Osteoblast (primary cell): Measurements from ENCODE around the gene STUM. TPM values are rescaled to one million over a fixed set of nuclear protein-coding genes. Genes with fewer than 3 reads are reported as not detected.
A peak's percentile ranks its signal among the peaks of the same experiment; 100 is the strongest.
"Not testable (repeated sequence)": the region's sequence is repeated elsewhere in the genome, so short reads cannot be mapped to it uniquely, and the experiment has no call there.

Experiments
- DNase-seq: peaks from one replicate; pipeline ENCODE4 v3.0.0; 2011; ENCODE audit warnings: low spot score, mixed read lengths; ENCODE audit not compliant: insufficient read length; ENCODE audit errors: missing footprints
- H2AFZ ChIP-seq: 2 replicates; pipeline ENCODE4 v1.6.0; 2011; ENCODE audit warnings: mild to moderate bottlenecking, low read length
- H3K27ac ChIP-seq: 2 replicates; pipeline ENCODE4 v1.5.1; 2011; ENCODE audit warnings: mild to moderate bottlenecking, low read depth, low read length, moderate library complexity
- H3K27me3 ChIP-seq: 2 replicates; pipeline ENCODE4 v1.6.0; 2012; ENCODE audit warnings: mild to moderate bottlenecking, control low read depth, inconsistent platforms, low read length, moderate library complexity; ENCODE audit not compliant: insufficient read depth
- H3K36me3 ChIP-seq: 2 replicates; pipeline ENCODE4 v1.5.1; 2011; ENCODE audit warnings: mild to moderate bottlenecking, low read length, control low read depth, moderate library complexity; ENCODE audit not compliant: insufficient read depth
- H3K4me1 ChIP-seq: 2 replicates; pipeline ENCODE4 v1.5.1; 2011; ENCODE audit warnings: mild to moderate bottlenecking, low read length, control low read depth, moderate library complexity; ENCODE audit not compliant: insufficient read depth
- H3K4me2 ChIP-seq: 2 replicates; pipeline ENCODE4 v1.6.0; 2011; ENCODE audit warnings: mild to moderate bottlenecking, low read length; ENCODE audit not compliant: insufficient read depth
- H3K4me3 ChIP-seq: fragments of 200-600 bp; sonication (generic); 3 replicates; pipeline ENCODE4 v1.5.1; 2012; ENCODE audit warnings: mild to moderate bottlenecking, low read length, inconsistent platforms; ENCODE audit not compliant: insufficient read depth
- H3K79me2 ChIP-seq: 2 replicates; pipeline ENCODE4 v1.6.0; 2012; ENCODE audit warnings: mild to moderate bottlenecking, low read length, control low read depth, inconsistent platforms; ENCODE audit not compliant: insufficient read depth
- H3K9me3 ChIP-seq: 2 replicates; pipeline ENCODE4 v1.5.1; 2011; ENCODE audit warnings: low read depth, low read length, control low read depth
- H4K20me1 ChIP-seq: 2 replicates; pipeline ENCODE4 v1.6.0; 2012; ENCODE audit warnings: mild to moderate bottlenecking, low read length, control low read depth; ENCODE audit not compliant: insufficient read depth
- total RNA-seq: library from RNA; depleted of rRNA; stranded (reverse); fragments of >200 nt; gene quantifications from 2 replicates; pipeline ENCODE4 v1.2.3, GENCODE V29; 2012
- TF ChIP-seq, protein P1 (sequence below): IDR thresholded peaks from 2 replicates; pipeline ENCODE4 v1.5.1; 2011; ENCODE audit warnings: mild to moderate bottlenecking, low read depth, low read length, moderate library complexity; ENCODE audit errors: extremely low read depth

The STUM gene
- total RNA-seq, 1 donor, result under 0.01 TPM

DNA sequence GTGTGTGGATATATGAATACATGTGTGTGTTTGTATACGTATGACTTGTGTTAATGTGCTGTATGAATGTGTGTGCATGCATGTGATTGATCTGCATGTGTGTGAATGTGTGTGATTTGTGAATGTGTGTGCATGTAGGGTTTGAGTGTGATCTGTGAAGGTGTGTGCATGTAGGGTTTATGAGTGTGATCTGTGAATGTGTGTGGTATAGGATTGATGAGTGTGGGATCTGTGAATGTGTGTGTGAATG lies 88.2 kb downstream of the STUM start:
- Histone ChIP-seq H3K9me3 (no peaks in the 10 kb centered on the region), H3K27ac (no peak overlapping the region), H3K27me3 (peaks cover 3% of the 10 kb centered on the region), H3K36me3 (no peaks in the 10 kb centered on the region), H2AFZ (no peak overlapping the region), H3K4me1 (no peaks in the 10 kb centered on the region), H3K4me2 (no peak overlapping the region), H3K79me2 (no peaks in the 10 kb centered on the region), H4K20me1 (no peaks in the 10 kb centered on the region), H3K4me3 (no peak overlapping the region)
- DNase-seq, result no peak
- TF ChIP-seq, protein P1, sequence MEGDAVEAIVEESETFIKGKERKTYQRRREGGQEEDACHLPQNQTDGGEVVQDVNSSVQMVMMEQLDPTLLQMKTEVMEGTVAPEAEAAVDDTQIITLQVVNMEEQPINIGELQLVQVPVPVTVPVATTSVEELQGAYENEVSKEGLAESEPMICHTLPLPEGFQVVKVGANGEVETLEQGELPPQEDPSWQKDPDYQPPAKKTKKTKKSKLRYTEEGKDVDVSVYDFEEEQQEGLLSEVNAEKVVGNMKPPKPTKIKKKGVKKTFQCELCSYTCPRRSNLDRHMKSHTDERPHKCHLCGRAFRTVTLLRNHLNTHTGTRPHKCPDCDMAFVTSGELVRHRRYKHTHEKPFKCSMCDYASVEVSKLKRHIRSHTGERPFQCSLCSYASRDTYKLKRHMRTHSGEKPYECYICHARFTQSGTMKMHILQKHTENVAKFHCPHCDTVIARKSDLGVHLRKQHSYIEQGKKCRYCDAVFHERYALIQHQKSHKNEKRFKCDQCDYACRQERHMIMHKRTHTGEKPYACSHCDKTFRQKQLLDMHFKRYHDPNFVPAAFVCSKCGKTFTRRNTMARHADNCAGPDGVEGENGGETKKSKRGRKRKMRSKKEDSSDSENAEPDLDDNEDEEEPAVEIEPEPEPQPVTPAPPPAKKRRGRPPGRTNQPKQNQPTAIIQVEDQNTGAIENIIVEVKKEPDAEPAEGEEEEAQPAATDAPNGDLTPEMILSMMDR, result no peak

DNA sequence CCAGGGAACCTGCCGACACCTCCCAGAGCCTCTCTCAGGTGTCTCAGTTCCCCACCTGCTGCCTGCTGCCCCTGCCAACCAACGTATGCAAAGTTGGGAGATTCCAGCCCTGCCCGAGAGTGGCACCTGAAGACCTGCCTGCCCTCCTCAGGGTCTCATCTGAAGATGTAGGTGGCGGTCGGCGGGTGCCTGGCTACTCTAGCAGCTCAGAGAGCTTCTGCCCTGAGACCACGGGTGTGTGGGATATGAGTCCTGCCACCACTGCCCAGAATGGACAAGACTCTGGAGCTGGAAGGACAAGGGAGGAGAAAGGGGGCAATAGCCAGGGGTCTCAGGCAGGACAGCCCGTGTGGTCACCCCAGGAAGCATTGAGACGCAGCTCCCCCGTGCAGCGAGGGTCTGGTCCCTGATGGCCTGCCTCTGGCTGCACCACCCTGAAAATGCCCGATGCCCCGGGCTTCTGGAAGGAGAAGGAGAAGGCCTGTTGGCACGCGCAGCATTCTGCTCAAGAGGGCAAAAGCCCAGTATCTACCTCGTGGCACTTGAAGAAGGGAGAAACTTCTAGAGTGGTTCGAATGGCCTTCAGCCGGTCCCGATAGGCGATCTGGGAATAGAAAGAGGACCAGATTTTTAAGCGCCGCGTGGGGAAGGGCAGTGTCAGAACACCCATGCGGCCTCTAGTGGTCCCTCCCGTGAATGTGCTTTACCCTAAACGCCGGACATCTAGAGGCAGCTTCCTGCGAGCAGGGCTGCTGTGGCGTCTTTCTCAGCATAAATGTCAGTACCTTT lies 88.8 kb downstream of the STUM start:
- Histone ChIP-seq H3K27me3 (no peaks in the 10 kb centered on the region), H3K9me3 (no peaks in the 10 kb centered on the region), H3K4me1 (no peaks in the 10 kb centered on the region), H3K4me2 (no peak overlapping the region), H3K27ac (no peak overlapping the region), H3K4me3 (no peak overlapping the region), H2AFZ (peak overlapping the region; percentile 7), H3K79me2 (no peaks in the 10 kb centered on the region), H4K20me1 (no peaks in the 10 kb centered on the region), H3K36me3 (no peaks in the 10 kb centered on the region)
- TF ChIP-seq, protein P1, result peak; percentile 54
- peak; percentile 87 for DNase-seq

DNA sequence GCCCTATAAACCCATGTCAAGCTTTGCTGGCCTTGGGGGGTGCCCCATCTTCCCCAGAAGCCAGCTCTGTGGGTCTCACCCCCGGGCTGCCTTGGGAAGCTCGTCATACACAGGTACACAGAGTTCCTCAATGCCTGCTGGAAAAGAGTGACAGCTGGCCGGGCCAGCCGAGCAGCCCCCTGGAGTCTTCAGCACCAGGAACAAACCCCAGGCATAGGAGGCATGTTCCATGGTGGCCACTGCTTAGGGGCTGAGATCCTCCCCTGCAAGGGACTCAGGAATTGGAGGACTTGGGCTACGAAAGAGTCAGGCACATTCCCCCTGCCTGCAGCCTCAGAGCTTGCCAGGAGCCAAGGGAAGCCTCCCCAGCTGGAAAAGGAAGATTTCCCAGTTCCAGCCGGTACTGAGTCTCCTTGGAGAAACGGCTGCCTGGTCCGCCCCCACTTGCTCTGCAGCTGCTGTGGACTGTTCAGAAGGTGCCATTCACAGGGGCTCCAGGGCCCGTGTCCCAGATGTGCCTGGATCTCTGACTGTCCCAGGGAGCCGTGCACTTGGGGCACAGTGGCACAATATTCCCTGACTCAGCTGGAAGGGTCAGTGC lies 89.5 kb downstream of the STUM start:
- Histone ChIP-seq H2AFZ (no peak overlapping the region), H3K4me3 (no peak overlapping the region), H4K20me1 (no peaks in the 10 kb centered on the region), H3K4me2 (no peak overlapping the region), H3K9me3 (no peaks in the 10 kb centered on the region), H3K79me2 (no peaks in the 10 kb centered on the region), H3K36me3 (no peaks in the 10 kb centered on the region), H3K27ac (no peak overlapping the region), H3K4me1 (peaks cover 5% of the 10 kb centered on the region), H3K27me3 (no peaks in the 10 kb centered on the region)
- no peak for DNase-seq
- TF ChIP-seq, protein P1, result no peak

DNA sequence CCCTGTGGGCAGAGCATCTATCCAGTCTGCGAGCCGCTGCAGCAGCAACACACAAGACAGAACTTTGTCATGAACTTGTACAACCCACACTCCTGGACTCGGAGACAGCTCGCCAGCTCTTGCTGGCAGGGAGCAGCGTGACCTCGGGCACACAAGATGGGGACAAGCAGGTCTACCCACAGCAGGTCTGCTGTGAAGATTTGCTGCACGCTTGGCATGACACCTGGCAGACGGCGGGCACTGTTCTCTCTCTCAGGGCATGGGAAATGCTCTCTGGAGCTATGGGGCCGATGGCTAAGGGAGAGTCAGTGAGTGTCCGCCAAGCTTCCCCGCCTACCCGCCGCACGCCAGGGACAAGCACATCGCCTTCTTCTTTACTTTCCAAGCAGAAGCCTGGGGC lies 90.0 kb downstream of the STUM start:
- no peak for DNase-seq
- no peak overlapping the region for H3K27ac ChIP-seq
- no peaks in the 10 kb centered on the region for H3K9me3 ChIP-seq
- no peaks in the 10 kb centered on the region for H3K27me3 ChIP-seq
- no peak overlapping the region for H3K4me2 ChIP-seq
- TF ChIP-seq, protein P1, result no peak
- no peaks in the 10 kb centered on the region for H3K79me2 ChIP-seq
- H3K36me3 ChIP-seq, result no peaks in the 10 kb centered on the region
- no peak overlapping the region for H2AFZ ChIP-seq
- peaks cover 10% of the 10 kb centered on the region for H3K4me1 ChIP-seq
- H4K20me1 ChIP-seq, result no peaks in the 10 kb centered on the region
- no peak overlapping the region for H3K4me3 ChIP-seq

DNA sequence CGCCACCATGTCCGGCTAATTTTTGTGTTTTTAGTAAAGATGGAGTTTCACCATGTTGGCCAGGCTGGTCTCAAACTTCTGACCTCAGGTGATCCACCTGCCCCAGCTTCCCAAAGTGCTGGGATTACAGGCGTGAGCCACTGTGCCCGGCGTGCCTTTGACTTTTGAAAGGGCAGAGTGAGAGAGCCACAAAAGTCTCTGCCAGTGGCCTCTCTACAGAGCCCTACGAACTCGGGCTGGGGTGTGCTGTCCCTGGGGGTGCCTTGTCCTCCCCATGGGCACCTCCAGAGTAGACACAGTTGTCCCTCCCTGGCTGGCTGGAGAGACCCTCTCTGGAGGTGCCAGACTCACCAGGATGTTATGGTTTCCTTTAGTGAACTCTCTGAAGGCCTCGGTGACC lies 90.6 kb downstream of the STUM start:
- not testable (repeated sequence) for H3K4me2 ChIP-seq, H3K79me2 ChIP-seq, H3K4me3 ChIP-seq, H3K27ac ChIP-seq, DNase-seq, H3K36me3 ChIP-seq, H3K27me3 ChIP-seq, H4K20me1 ChIP-seq, H3K9me3 ChIP-seq, H2AFZ ChIP-seq
- H3K4me1 ChIP-seq, result peaks cover 11% of the 10 kb centered on the region
